HL-60/S4 treated with retinoic acid at 250 ng/mL for 4 days and 3 days (cell line): ENCODE data around the gene EYS.
"Not testable (repeated sequence)": the region's sequence is repeated elsewhere in the genome, so short reads cannot be mapped to it uniquely, and the experiment has no call there.

Experiments used
- in situ Hi-C: fragments of 300-500 bp; cut with MboI; formaldehyde crosslinking; loops from 2 replicates; pipeline ENCODE4 v1.7.0; 2022; ENCODE audit warnings: low sequenced_read_pairs

Gene EYS

DNA sequence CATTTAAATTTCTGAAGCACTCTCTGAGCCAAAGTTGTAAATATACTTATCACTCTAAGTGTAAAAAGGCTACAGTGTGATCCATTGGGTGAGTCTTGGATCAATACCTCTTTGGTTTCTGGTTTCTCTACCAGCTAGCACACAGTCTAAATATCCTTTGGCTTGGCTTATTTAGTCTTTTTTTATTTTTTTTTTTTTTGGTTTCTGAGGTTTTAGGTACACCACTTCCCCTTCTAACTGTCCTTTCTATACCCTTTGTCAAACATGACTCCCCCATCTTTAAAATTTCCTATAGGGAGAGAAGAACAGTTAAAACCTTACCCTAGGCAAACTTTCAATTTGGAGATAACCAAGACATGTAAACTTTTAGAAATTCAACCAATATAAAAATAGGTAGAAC, 1692.4 kb downstream of the EYS start:
- in situ Hi-C loops: no loop called here

DNA sequence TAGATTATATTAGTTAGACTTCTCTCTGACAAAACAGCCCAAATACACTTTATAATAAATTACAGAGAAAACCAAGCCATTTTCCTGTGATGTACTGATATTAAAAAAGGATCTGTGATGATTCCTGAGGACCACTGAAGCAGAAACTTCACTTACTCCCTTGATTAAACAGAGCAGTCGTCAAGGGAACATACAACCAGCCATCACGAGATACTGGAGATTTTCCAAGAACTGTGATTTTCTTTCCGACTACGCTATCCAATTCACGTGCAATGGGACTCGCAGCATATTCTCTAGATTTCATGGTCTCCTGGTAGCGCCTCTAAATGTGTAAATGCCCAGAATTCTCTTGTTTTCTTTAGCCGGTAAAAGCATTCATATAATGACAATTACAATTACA, 1694.0 kb downstream of the EYS start:
- in situ Hi-C loops: no loop called here

DNA sequence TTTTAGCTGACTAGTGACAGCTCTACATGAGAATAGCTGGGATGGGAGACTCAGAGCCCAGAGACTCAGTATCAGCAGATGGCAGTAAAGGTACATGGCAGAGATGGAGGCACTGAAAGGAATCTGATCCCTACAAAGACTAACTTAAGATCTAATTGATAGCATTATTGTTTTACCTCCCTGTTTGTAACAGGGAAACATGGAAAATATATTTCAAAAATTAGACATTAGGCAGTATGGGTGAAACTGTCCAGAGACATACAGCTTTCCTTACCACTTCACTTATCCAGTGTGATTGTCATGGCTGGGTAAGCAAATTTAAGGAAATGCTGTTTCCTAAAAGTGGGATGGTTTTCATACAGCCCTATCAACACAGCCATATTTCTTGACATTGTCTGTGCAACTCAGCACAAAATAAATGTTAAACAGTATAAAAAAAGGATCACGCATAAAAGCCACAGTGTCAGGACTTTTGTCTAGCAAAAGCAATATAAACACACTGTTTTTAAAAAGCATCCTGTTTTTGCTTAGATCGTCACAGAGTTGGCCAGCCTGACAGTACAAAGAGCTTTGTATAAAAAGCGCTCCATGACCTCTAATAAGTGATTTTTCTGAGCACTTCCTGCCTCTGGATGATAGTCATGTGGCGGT, 1694.5 kb downstream of the EYS start:
- in situ Hi-C loops: no loop called here

DNA sequence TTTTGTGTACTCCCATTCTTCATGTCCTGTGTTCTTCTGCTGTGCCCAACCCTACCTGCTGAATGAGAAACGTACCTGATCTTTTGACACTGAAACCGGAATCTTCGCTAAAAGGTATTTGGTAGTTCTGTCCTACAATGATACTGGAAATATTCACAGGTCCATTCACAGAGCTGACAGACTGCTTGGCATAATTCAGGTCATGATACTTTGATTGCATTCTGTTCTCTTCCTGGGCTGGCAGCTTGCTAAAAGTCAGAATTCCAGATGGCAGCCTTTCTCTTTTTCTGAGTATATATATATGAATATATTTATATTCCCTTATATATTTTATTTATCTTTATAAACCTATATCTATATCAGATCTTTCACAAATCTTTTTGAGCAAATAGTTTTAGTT, 1696.4 kb downstream of the EYS start:
- in situ Hi-C loops: no loop called here

DNA sequence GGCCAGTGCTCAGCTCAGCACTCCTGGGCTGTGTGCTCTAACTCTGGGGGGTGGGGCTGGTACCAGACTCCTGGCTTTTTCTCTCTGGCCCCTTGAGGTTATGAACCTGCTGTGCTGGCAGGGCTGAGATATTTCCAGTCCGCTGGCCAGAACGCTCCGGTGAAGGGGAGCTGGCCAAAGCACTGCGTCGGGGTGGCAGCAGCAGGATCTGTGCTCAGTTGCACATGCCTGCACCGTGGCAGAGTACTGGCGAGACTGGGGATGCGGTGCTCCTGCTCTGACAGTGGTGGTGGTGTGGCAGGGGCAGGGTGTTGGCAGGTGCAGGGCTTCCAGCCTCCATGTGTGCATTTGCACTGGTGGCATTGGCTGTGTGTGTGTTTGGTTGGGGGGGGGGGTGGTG, 1697.0 kb downstream of the EYS start:
- in situ Hi-C loops: no loop called here

DNA sequence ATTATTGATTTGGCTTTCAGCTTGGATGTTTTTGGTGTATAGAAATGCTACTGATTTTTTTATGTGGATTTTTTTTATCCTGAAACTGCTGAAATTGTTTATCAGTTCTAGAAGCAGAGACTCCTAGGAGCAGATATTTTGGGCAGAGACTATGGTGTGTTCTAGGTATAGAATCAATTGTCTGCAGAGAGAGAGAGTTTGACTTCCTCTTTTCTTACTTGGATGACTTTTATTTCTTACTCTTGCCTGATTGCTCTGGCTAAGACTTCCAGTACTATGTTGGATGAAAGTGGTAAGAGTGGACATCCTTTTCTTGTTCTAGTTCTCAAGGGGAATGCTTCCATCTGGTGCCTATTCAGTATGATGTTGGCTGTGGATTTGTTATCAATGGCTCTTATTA, 1700.8 kb downstream of the EYS start:
- in situ Hi-C loops: no loop called here

DNA sequence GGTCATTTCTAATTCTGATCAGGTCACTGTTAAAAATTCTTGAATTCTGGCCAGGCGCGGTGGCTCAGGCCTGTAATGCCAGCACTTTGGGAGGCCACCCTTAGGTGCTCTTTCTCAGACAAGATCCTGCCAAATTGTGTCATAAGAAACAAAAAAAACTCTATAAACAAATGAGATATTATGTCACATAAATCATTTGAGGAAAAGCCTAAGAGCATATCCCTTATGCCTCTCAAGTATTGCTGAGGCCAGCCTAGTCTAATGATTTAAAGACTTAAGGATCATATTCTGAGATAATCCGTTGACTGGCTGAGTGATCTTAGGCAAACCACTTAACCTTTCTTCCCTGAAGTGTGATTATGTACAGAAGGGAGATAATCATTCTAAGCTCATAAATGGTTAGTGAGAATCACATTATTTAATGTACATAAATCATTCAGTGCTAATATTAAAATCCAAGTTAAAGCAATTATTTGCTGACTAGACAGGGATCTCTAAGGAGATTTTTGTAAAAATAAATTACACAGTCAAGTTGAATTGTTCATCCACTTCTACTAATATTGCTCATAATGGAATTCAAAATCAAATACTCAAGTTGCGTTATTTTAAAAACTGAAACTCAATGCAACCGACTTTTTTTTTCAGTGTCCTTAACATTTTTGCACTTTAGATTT, 1706.1 kb downstream of the EYS start:
- in situ Hi-C loops: no loop called here

DNA sequence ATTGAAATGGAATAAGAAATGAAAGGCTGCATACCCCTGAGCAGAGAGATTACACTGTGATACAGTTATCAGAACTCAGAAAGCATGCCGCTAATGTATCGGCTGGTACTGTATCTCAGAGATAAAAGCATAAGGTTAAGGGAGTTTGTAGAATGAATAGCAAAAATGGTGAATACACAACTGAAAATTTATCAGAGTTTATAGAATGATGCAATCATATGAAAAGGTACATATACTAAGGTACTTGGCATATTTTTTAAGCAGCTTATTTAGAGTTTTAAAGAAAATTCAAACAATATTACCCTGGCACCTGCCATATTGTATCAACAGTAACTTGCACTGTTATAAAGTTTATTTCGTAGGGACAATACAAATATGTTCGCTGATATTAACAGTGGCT, 1707.4 kb downstream of the EYS start:
- in situ Hi-C loops: no loop called here

DNA sequence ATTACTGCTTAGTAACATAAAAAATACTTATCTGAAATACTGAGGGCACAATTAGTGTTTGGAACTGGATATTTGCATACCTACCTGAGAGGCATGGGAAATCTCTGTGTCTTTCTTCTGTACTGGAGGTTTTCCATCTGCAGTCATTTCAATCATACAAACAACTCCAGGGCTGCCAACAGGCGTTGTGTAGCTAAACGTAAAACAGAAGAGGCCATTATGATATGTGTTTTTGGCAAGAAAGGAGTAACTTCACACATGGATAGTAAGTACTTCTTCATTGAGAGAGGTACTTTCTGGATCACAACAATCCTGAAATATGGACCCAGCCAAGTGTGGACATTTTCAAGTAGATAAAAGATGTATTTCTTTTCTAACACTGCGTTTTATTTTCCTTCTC, 1708.0 kb downstream of the EYS start:
- in situ Hi-C loops: no loop called here

DNA sequence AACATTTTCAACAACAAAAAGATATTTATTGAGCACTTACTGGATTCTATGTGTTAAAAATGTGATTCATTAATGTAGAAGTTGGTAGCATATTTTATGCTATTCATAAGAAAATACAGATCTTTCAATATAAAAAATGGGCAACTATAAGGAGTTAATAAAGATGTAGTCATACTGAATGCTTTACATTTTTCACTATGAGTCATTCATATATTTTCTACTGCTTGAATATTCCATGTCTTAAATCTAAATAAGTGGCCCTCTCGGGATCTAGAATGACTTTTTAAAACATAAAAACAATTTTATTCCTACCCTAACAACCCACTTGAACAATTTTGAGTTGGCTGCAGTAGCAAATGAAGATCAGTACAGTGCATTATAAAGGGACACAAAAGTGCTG, 1709.3 kb downstream of the EYS start:
- in situ Hi-C loops: no loop called here

DNA sequence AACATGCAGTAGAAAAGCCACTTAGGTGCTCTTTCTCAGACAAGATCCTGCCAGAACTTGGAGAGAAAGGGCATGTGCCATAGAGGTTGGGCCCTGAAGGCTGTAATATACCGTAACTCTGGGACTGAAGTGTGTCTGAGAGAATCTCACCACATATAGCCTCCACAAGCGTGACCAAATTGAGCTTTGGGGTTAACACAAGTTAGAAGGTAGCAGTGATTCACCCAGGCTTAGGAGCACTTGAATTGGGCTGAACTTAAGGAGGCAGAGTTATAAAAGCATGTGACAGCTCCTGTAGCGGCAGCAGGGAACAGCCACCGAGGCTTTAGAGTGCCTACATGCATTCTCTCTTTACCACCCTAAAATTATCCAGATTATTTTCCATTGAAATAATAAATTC, 1709.8 kb downstream of the EYS start:
- in situ Hi-C loops: no loop called here

DNA sequence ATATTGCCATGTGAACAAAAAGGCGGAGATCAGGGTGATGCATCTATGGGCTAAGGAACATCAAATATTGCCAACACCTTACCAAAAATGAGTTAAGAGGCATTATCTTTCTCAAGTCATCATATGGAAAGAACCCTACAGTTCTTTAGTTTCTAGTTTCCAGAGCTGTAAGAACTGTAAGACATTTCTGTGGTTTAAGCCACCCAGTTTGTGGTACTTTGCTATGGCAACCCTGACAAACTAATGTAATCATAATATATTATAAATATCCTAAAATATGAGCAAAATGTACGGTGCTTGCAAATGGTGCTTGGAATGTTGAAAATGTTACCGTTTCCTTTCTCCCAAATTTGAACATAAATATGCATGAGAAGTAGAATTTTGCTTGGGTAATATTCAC, 1721.8 kb downstream of the EYS start:
- in situ Hi-C loops: no loop called here

DNA sequence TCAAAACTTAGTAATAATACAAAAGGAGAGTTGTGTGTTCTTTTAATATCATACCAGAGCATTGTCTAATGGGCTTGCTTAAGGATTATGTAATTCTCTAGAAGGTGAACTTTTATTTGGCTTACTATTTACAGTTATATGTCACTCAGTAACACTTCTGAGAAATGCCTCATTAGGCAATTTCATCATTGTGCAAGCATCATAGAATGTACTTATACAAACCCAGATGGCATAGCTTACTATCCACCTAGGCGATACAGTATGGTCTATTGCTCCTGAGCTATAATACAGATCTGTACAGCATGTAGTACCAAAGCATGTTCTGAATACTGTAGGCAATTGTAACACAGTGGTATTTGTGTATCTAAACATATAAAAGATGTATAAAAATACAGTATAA, 1731.3 kb downstream of the EYS start:
- in situ Hi-C loops: no loop called here

DNA sequence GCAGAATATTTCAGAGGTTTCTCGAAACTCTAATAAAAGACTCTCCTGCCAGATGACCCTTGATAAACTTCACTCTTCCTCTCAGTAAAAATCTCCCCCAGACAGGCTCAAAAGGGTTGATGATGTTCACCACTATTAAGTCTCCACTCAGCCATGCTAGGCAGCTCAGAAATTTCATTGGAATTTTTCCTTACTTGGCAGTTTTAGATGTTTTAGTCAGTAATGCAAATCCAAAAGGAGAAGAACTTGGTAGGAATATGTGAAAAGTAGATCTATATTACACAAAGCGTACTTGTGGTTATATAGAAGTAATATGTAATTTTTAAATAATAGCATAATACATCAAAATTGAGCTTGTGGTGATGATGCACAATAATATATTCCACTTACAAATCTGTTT, 1738.4 kb downstream of the EYS start:
- in situ Hi-C loops: no loop called here

DNA sequence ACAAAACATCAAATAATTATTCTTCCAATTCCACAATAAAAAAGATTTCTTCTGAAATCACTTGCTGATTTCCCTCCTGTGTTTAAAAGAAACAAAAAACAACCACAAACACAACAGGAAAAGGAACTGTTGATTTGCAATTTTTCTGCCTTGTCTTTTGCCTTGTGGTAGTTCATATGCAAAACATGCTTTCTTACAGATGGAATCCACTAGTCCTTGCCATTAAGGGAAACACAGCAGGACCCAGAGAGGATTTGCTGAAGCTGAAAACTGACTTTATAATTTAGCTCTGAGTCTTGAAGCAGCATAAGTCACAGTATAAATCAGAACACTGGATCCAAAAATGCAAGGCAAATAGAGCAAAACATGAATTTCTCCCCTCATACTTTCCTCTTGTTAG, 1742.7 kb downstream of the EYS start:
- in situ Hi-C loops: no loop called here

DNA sequence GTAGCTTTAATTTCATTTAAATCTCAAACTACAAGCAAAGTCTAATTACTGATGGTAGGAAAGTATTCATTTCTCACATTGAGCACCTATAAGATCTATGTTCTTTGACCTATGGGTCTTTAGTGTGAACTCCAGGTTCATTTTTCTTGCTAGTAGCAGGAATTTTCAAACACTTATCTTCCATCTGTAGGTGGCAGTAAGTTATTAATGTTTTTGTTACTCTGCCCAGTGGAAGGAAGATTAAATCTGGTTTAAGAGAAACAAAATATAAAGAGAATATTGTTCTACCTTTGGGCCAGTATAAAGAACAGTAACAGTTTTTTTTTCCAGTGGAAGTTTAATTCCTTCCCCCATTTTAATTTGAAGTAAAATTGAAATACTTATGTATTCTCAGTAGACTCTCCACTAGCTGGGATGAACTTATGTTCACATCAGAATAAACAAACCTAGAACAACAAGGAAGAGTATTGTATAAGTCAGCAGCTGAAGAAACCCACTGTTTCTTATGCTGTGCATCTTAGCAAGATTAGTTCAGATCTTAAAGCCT, 1743.2 kb downstream of the EYS start:
- in situ Hi-C loops: no loop called here

DNA sequence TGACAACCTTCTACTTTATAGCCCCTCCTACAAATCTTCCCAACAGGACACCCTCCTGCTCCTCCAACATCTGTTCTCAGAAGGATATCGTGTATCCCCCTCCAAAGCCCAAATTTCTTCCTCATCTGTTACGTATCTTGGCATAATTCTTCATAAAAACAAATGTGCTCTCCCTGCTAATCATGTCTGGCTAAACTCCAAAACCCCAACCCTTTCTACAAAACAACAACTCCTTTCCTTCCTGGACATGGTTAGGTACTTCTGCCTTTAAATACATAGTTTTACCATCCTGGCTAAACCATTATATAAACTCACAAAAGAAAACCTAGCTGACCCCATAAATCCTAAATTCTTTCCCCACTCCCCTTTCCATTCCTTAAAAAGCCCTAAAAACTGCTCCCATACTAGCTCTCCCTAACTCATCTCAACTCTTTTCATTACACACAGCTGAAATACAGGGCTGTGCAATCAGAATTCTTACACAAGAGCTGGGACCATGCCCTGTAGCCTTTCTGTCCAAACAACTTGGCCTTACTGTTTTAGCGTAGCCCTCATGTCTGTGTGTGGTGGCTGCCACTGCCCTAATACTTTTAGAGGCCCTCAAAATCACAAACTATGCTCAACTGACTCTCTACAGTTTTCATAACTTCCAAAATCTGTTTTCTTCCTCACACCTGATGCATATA, 1753.5 kb downstream of the EYS start:
- in situ Hi-C loops: not testable (repeated sequence)

DNA sequence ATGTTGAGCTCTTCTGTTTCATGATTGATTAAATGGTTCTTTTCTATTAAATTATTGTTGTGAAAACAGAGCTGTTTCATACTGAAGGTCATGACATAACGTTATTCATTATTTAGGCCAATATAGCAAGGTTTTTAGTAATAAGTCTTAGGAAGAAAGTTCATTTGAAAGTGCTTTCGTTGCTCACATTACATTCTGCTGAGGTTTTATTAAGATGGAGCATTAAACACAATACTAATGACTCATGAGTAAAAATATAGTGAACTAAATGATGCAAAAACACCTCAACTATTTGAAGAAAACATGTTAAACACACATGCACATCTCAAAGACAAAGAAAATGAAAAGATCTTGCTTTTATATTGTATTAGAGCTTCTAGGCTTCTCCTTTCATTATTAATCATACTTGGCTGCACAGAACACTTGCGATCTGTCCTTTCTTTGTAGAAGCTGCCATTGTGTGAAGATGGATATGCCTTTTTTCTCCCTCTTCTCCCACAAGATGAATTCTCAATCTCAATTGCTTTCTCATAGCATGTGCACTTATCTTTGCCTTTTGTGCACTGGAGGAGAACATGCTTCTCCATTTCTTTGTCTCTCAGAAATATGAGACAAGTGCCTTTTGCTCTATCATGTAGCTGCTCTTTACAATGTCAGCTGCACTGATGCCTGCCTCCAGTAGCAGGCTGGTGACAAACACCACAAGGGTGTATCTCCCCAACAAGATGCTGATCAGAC, 1759.1 kb downstream of the EYS start:
- in situ Hi-C loops: no loop called here

DNA sequence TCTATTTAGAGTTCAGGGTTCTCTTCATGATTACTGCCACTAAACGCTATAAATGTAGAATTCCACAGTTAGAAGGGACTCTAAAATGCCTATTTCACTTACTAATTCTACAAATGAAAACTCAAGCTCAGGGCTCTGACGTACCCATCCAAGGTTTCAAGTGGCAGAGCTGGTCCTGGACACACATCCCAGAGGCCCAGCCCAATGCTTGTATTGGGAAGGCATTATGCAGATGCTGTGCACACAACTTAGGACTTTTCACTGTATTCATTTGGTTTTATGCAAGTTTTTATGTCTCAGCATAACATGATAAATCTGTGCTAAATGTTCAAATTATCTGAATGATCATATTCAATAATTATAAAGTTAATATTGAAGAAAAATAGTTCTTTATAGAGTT, 1761.0 kb downstream of the EYS start:
- in situ Hi-C loops: no loop called here

DNA sequence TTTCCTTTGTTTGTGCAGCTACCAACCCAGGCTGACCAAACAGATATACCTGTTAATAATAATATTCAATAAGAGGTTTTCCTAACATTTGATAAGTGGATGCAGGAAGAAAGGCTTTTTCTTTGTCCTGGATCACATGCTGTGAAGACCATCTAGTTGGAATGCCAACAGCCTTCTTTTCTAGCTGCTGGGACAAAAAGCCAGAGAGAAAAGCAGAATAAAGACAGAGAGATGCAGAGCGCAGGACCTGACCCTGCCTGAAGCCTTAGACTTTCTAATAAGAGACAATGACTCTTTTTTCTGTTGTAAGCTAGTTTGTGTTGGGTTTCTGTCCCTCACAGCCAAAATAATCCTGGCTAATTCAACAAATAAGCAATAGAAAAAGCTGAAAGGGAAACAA, 1763.2 kb downstream of the EYS start:
- in situ Hi-C loops: no loop called here

DNA sequence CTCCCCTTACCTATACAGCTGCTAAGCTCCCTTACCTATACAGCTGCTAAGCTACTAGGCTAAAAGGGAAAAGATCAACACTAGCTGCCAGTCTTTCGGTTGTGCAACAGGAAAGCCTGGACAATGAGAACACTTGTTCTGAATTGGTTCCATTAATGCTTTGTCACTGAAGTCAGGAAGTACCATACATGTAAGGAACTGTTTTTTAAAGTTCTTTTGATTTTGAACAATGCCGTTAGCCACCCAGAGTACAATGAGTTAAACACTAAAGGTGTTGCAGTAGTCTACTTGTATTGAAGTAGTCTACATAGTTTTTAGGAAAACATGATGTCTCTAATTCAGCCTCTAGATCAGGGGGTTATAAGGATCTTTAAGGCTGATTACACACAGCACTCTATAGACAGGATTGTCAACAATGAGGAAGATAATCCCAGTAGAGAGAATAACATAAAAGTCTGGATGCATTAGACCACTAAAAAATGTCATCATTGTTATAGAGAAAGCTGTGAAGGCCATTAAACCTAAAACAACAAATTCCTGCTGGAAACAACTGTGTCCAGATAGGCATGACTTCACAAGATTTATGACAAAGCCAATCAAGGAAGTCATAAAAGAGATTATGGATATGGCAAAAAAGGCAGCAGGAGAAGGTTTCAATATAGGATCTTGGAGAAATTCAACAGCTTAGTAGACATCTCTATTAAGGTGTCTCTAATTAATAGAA, 1765.1 kb downstream of the EYS start:
- in situ Hi-C loops: no loop called here
